OCI-LY3 (cell line): Measurements from ENCODE around the gene PIP5K1C.

ENCODE experiments used
- H2AFZ ChIP-seq: fragments of 200-600, 300-600 bp; shearing (Covaris generic); 2 replicates; pipeline ENCODE4 v1.6.0; 2014; ENCODE audit warnings: antibody characterized with exemption, low read depth, low read length
- H3K27ac ChIP-seq: fragments of 200-600, 300-600 bp; sonication (generic); 2 replicates; pipeline ENCODE4 v1.5.1; 2014; ENCODE audit warnings: mild to moderate bottlenecking, low read length, moderate library complexity, mixed read lengths
- H3K27me3 ChIP-seq: fragments of 200-600, 300-600 bp; sonication (generic); 2 replicates; pipeline ENCODE4 v1.6.1; 2014; ENCODE audit warnings: low read depth, low read length, mixed read lengths
- H3K36me3 ChIP-seq: fragments of 200-600, 300-600 bp; sonication (generic); replicated peaks from 2 replicates; pipeline ENCODE3; 2014; ENCODE audit warnings: low read depth, low read length, mixed read lengths
- H3K4me1 ChIP-seq: fragments of 300-600, 200-600 bp; sonication (generic); 2 replicates; pipeline ENCODE4 v1.6.1; 2014; ENCODE audit warnings: low read length, mixed read lengths
- H3K4me2 ChIP-seq: fragments of 200-600, 300-600 bp; sonication (generic); 2 replicates; pipeline ENCODE4 v1.6.1; 2014; ENCODE audit warnings: low read length, mixed read lengths
- H3K4me3 ChIP-seq: fragments of 300-600, 200-600 bp; sonication (generic); 2 replicates; pipeline ENCODE4 v1.5.1; 2014; ENCODE audit warnings: antibody characterized with exemption, mild to moderate bottlenecking, low read length, moderate library complexity
- H3K79me2 ChIP-seq: fragments of 300-600, 200-600 bp; shearing (Covaris generic); 2 replicates; pipeline ENCODE4 v1.6.1; 2014; ENCODE audit warnings: mild to moderate bottlenecking, low read length, mixed read lengths
- H3K9ac ChIP-seq: fragments of 300-600, 200-600 bp; shearing (Covaris generic); 2 replicates; pipeline ENCODE4 v1.6.0; 2014; ENCODE audit warnings: mild to moderate bottlenecking, low read length, moderate library complexity
- H3K9me3 ChIP-seq: fragments of 200-600, 300-600 bp; shearing (Covaris generic); 2 replicates; pipeline ENCODE4 v1.6.1; 2014; ENCODE audit warnings: low read length, mixed read lengths; ENCODE audit not compliant: insufficient read depth
- H4K20me1 ChIP-seq: fragments of 200-600, 300-600 bp; sonication (generic); 2 replicates; pipeline ENCODE4 v1.6.1; 2016; ENCODE audit warnings: low read length, mixed read lengths; ENCODE audit not compliant: insufficient read depth
- CTCF ChIP-seq: fragments of 200-600, 300-600 bp; sonication (generic); IDR thresholded peaks from 2 replicates; pipeline ENCODE4 v1.5.1; 2014; ENCODE audit warnings: antibody characterized with exemption, low read length, low read depth
- EZH2phosphoT487 ChIP-seq: fragments of 200-600 bp; shearing (Covaris generic); IDR thresholded peaks from 2 replicates; pipeline ENCODE4 v1.6.1; 2018; ENCODE audit warnings: antibody characterized with exemption, mixed run types, low read depth

The PIP5K1C gene

GRCh38 chr19:3687774-3688706 is 12.2 kb downstream of the PIP5K1C start:
- Histone ChIP-seq H3K79me2 (peaks cover 92% of the 10 kb centered on the region), H3K4me2 (peak overlapping the region; percentile 84), H3K4me3 (peak overlapping the region; percentile 70), H3K27me3 (no peaks in the 10 kb centered on the region), H4K20me1 (peaks cover 41% of the 10 kb centered on the region), H2AFZ (no peak overlapping the region), H3K9me3 (peaks cover 10% of the 10 kb centered on the region; the same call in 1 of the 2 replicates), H3K4me1 (peaks cover 35% of the 10 kb centered on the region), H3K36me3 (peaks cover 51% of the 10 kb centered on the region), H3K9ac (peak overlapping the region; percentile 49), H3K27ac (peak overlapping the region; percentile 65)
- TF ChIP-seq EZH2phosphoT487 (no peak), CTCF (no peak)

GRCh38 chr19:3687393-3687773 is 12.9 kb downstream of the PIP5K1C start:
- no peak for TF ChIP-seq EZH2phosphoT487
- no peak for TF ChIP-seq CTCF
- peaks cover 38% of the 10 kb centered on the region for H4K20me1 ChIP-seq
- peaks cover 87% of the 10 kb centered on the region for H3K79me2 ChIP-seq
- peak overlapping the region; percentile 70 for H3K4me3 ChIP-seq
- H3K27ac ChIP-seq = 0 out of 2 replicates have a peak overlapping the region, but pooled peaks have one; percentile 65
- peak overlapping the region; percentile 84 for H3K4me2 ChIP-seq
- no peak overlapping the region for H2AFZ ChIP-seq
- H3K4me1 ChIP-seq = peaks cover 35% of the 10 kb centered on the region
- peaks cover 52% of the 10 kb centered on the region for H3K36me3 ChIP-seq
- H3K27me3 ChIP-seq = no peaks in the 10 kb centered on the region
- 0 out of 2 replicates have a peak overlapping the region, but pooled peaks have one; percentile 49 for H3K9ac ChIP-seq
- H3K9me3 ChIP-seq = peaks cover 10% of the 10 kb centered on the region; the same call in 1 of the 2 replicates

GRCh38 chr19:3684817-3685410 is 15.4 kb downstream of the PIP5K1C start:
- Histone ChIP-seq H3K27ac (no peak overlapping the region), H3K79me2 (peaks cover 68% of the 10 kb centered on the region), H3K36me3 (peaks cover 30% of the 10 kb centered on the region), H3K9me3 (peaks cover 10% of the 10 kb centered on the region; the same call in 1 of the 2 replicates), H3K9ac (no peak overlapping the region), H3K4me1 (peaks cover 32% of the 10 kb centered on the region), H4K20me1 (peaks cover 42% of the 10 kb centered on the region), H3K4me2 (no peak overlapping the region), H2AFZ (no peak overlapping the region), H3K4me3 (no peak overlapping the region), H3K27me3 (no peaks in the 10 kb centered on the region)
- TF ChIP-seq EZH2phosphoT487 (no peak), CTCF (no peak)
